Smooth muscle cell (in vitro differentiated cells): ENCODE results near the gene TMEM132C. TPM values are rescaled to one million over a fixed set of nuclear protein-coding genes. Genes with fewer than 3 reads are reported as not detected.

Experiments used
- DNase-seq: peaks from one replicate; lab custom pipeline; 2025; ENCODE audit not compliant: unreplicated experiment; lab: John Stamatoyannopoulos, UW
- H2AFZ ChIP-seq: fragments of 200-600 bp; sonication (generic); 2 replicates; pipeline ENCODE4 v1.6.0; 2016; ENCODE audit warnings: antibody characterized with exemption, low read depth, mild to moderate bottlenecking
- H3F3A ChIP-seq: fragments of 200-600 bp; sonication (generic); 2 replicates; pipeline ENCODE4 v1.6.0; 2017; ENCODE audit warnings: antibody characterized with exemption, low read depth
- H3K27ac ChIP-seq: fragments of 200-600 bp; sonication (generic); 2 replicates; pipeline ENCODE4 v1.5.1; 2016; ENCODE audit warnings: low read depth, mild to moderate bottlenecking
- H3K27me3 ChIP-seq: fragments of 200-600 bp; sonication (generic); 2 replicates; pipeline ENCODE4 v1.6.1; 2016; ENCODE audit warnings: low read depth, mild to moderate bottlenecking
- H3K36me3 ChIP-seq: fragments of 200-600 bp; sonication (generic); 2 replicates; pipeline ENCODE4 v1.5.1; 2016; ENCODE audit warnings: low read depth
- H3K4me1 ChIP-seq: fragments of 200-600 bp; sonication (generic); 2 replicates; pipeline ENCODE4 v1.5.1; 2016; ENCODE audit warnings: low read depth
- H3K4me2 ChIP-seq: fragments of 200-600 bp; sonication (generic); 2 replicates; pipeline ENCODE4 v1.6.0; 2016; ENCODE audit warnings: mild to moderate bottlenecking
- H3K4me3 ChIP-seq: fragments of 200-600 bp; sonication (generic); 2 replicates; pipeline ENCODE4 v1.5.1; 2016; ENCODE audit warnings: mild to moderate bottlenecking
- H3K79me2 ChIP-seq: fragments of 200-600 bp; sonication (generic); 2 replicates; pipeline ENCODE4 v1.6.0; 2016; ENCODE audit warnings: low read depth, mild to moderate bottlenecking
- H3K9ac ChIP-seq: fragments of 200-600 bp; sonication (generic); 2 replicates; pipeline ENCODE4 v1.6.0; 2016; ENCODE audit warnings: low read depth
- H3K9me3 ChIP-seq: fragments of 200-600 bp; sonication (generic); replicated peaks from 2 replicates; pipeline ENCODE4 v1.5.1; 2016; ENCODE audit warnings: low read depth
- H4K20me1 ChIP-seq: fragments of 200-600 bp; sonication (generic); 2 replicates; pipeline ENCODE4 v1.6.0; 2016; ENCODE audit warnings: low read depth
- CTCF ChIP-seq: fragments of 200-600 bp; sonication (generic); IDR thresholded peaks from 2 replicates; pipeline ENCODE4 v1.5.1; 2017; ENCODE audit warnings: borderline replicate concordance, mild to moderate bottlenecking, antibody characterized with exemption; ENCODE audit not compliant: insufficient read depth, poor library complexity, severe bottlenecking
- WGBS: methylation state at CpG from one replicate; pipeline ENCODE4 v1.1.7; 2016; ENCODE audit warnings: low lambda C conversion rate; 5-methylcytosine and 5-hydroxymethylcytosine counted together
- polyA plus RNA-seq: library from polyadenylated mRNA; unstranded; fragments of >200 nt; fragmentation: Nextera tagmentation; extraction: Ambion mirVana; gene quantifications from 2 replicates; pipeline ENCODE4 v1.2.1, GENCODE V29; 2016
- total RNA-seq: library from RNA; depleted of rRNA; stranded (reverse); fragments of >200 nt; gene quantifications from 2 replicates; pipeline ENCODE4 v1.2.3, GENCODE V29; 2014

TMEM132C gene
- total and polyA plus RNA-seq, 2 experiments from 2014 or later: 0.49 to 0.77 TPM

- TF ChIP-seq CTCF: no peak
- no peaks in the 10 kb centered on the region for H3F3A ChIP-seq
- H3K4me2 ChIP-seq: no peak overlapping the region
- no peaks in the 10 kb centered on the region for H3K36me3 ChIP-seq
- no peak overlapping the region for H3K9ac ChIP-seq
- H3K79me2 ChIP-seq: no peaks in the 10 kb centered on the region
- 86% methylated on average over 2 of the region's 2 CpGs for WGBS
- no peaks in the 10 kb centered on the region for H4K20me1 ChIP-seq
- H3K9me3 ChIP-seq: no peaks in the 10 kb centered on the region
- no peak overlapping the region for H3K27ac ChIP-seq
- no peaks in the 10 kb centered on the region for H3K4me1 ChIP-seq
- H3K27me3 ChIP-seq: no peaks in the 10 kb centered on the region
- no peak overlapping the region for H3K4me3 ChIP-seq
- no peak overlapping the region for H2AFZ ChIP-seq
- DNase-seq: no peak
These were observed 204.5 kb downstream of the TMEM132C start for GRCh38 chr12:128471491-128471890.

GRCh38 chr12:128474916-128475315 lies 207.9 kb downstream of the TMEM132C start:
- Histone ChIP-seq H3K27ac (no peak overlapping the region), H3F3A (no peaks in the 10 kb centered on the region), H4K20me1 (no peaks in the 10 kb centered on the region), H3K4me2 (no peak overlapping the region), H3K4me1 (peaks cover 8% of the 10 kb centered on the region), H3K9me3 (no peaks in the 10 kb centered on the region), H3K79me2 (no peaks in the 10 kb centered on the region), H3K9ac (no peak overlapping the region), H3K27me3 (no peaks in the 10 kb centered on the region), H3K36me3 (no peaks in the 10 kb centered on the region), H3K4me3 (no peak overlapping the region), H2AFZ (no peak overlapping the region)
- DNase-seq: no peak
- 81% methylated on average over 10 of the region's 10 CpGs for WGBS
- no peak for TF ChIP-seq CTCF

- H3K36me3 ChIP-seq: no peaks in the 10 kb centered on the region
- no peaks in the 10 kb centered on the region for H3K79me2 ChIP-seq
These were observed 209.3 kb downstream of the TMEM132C start for GRCh38 chr12:128476266-128476665.

More at GRCh38 chr12:128476266-128476665, 209.3 kb downstream of the TMEM132C start:
- no peak for DNase-seq
- Histone ChIP-seq H3K27ac (no peak overlapping the region), H2AFZ (no peak overlapping the region), H3K4me1 (peaks cover 8% of the 10 kb centered on the region), H3K27me3 (no peaks in the 10 kb centered on the region), H3K9me3 (no peaks in the 10 kb centered on the region), H3K4me3 (no peak overlapping the region), H3K4me2 (no peak overlapping the region), H4K20me1 (no peaks in the 10 kb centered on the region), H3K9ac (no peak overlapping the region), H3F3A (no peaks in the 10 kb centered on the region)
- TF ChIP-seq CTCF: no peak
- 74% methylated on average over 7 of the region's 7 CpGs for WGBS
